SK-N-SH (cell line): ENCODE measurements around the gene SMARCA2. TPM values are rescaled to one million over a fixed set of nuclear protein-coding genes. Genes with fewer than 3 reads are reported as not detected.

Experiments used
- CTCF ChIA-PET: fragments of 300-600, 350-600 bp; formaldehyde crosslinking; extraction: SDS; loops from one replicate; lab custom pipeline; 2021; lab: Yijun Ruan, JAX
- POLR2A ChIA-PET: fragments of 350-600 bp; sonication (Branson Sonifier 250); formaldehyde crosslinking; extraction: SDS; loops from one replicate; lab custom pipeline; 2020; ENCODE audit warnings: antibody characterized with exemption, inconsistent platforms; lab: Yijun Ruan, JAX
- DNase-seq: peaks from one replicate; pipeline ENCODE4 v3.0.0; 2012
- H2AFZ ChIP-seq: fragments of 200-600 bp; sonication (generic); 2 replicates; pipeline ENCODE4 v1.8.1; 2016; ENCODE audit warnings: antibody characterized with exemption, mild to moderate bottlenecking, low read depth
- H3F3A ChIP-seq: fragments of 200-600 bp; sonication (generic); replicated peaks from 2 replicates; pipeline ENCODE3; 2016; ENCODE audit warnings: antibody characterized with exemption, mild to moderate bottlenecking; ENCODE audit not compliant: insufficient read depth
- H3K27ac ChIP-seq, 2 experiments: fragments of 200-500 bp in 1 of 2; fragments of 200-600 bp in 1 of 2; sonication (Bioruptor generic) in 1 of 2; sonication (generic), shearing (Covaris generic) in 1 of 2; 2 replicates each; pipeline versions ENCODE4 v1.5.1 to v1.6.1; 2014 to 2016; ENCODE audit warnings: low read depth in 2 of 2, inconsistent platforms in 1 of 2, low read length in 1 of 2, mild to moderate bottlenecking in 1 of 2, mixed read lengths in 1 of 2
- H3K27me3 ChIP-seq: fragments of 200-600 bp; sonication (generic), shearing (Covaris generic); 2 replicates; pipeline ENCODE4 v1.6.1; 2016; ENCODE audit warnings: mixed run types; ENCODE audit not compliant: insufficient read depth
- H3K36me3 ChIP-seq, 2 experiments: fragments of 200-500 bp in 1 of 2; fragments of 200-600 bp in 1 of 2; sonication (Bioruptor generic) in 1 of 2; sonication (generic) in 1 of 2; replicated peaks in 1 of 2; 2 replicates each; pipeline versions ENCODE3 to v1.5.1; 2014 to 2016; ENCODE audit warnings: low read length in 1 of 2, mild to moderate bottlenecking in 1 of 2; ENCODE audit not compliant: insufficient read depth in 2 of 2, control insufficient read depth in 1 of 2
- H3K4me1 ChIP-seq, 2 experiments: fragments of 200-500 bp in 1 of 2; fragments of 200-600 bp in 1 of 2; sonication (Bioruptor generic) in 1 of 2; sonication (generic), shearing (Covaris generic) in 1 of 2; 2 replicates each; pipeline versions ENCODE4 v1.5.1 to v1.6.1; 2014 to 2016; ENCODE audit warnings: low read depth in 1 of 2, low read length in 1 of 2, mixed run types in 1 of 2; ENCODE audit not compliant: insufficient read depth in 2 of 2, control insufficient read depth in 1 of 2
- H3K4me2 ChIP-seq: fragments of 200-600 bp; sonication (generic), shearing (Covaris generic); 2 replicates; pipeline ENCODE4 v1.6.1; 2017; ENCODE audit warnings: mixed run types
- H3K4me3 ChIP-seq, 2 experiments: fragments of 200-500 bp in 1 of 2; fragments of 200-600 bp in 1 of 2; sonication (Bioruptor generic) in 1 of 2; sonication (generic), shearing (Covaris generic) in 1 of 2; 2 replicates each; pipeline versions ENCODE4 v1.5.1 to v1.8.1; 2014 to 2016; ENCODE audit warnings: low read depth in 2 of 2, inconsistent platforms in 1 of 2, low read length in 1 of 2, mild to moderate bottlenecking in 1 of 2, mixed read lengths in 1 of 2, moderate library complexity in 1 of 2
- H3K79me2 ChIP-seq: fragments of 200-600 bp; sonication (generic); 2 replicates; pipeline ENCODE4 v1.8.1; 2017; ENCODE audit warnings: mild to moderate bottlenecking; ENCODE audit not compliant: insufficient read depth
- H3K9ac ChIP-seq: fragments of 200-600 bp; sonication (generic); 2 replicates; pipeline ENCODE4 v1.6.1; 2017; ENCODE audit warnings: mixed run types
- H3K9me2 ChIP-seq: fragments of 200-600 bp; sonication (generic); 2 replicates; pipeline ENCODE4 v1.6.1; 2017; ENCODE audit warnings: mixed run types
- H3K9me3 ChIP-seq: fragments of 200-600 bp; sonication (generic); 2 replicates; pipeline ENCODE4 v1.6.1; 2017; ENCODE audit warnings: mixed run types, mild to moderate bottlenecking, moderate library complexity
- H4K20me1 ChIP-seq: fragments of 200-600 bp; sonication (generic); 2 replicates; pipeline ENCODE4 v1.6.1; 2017; ENCODE audit warnings: mild to moderate bottlenecking, mixed run types; ENCODE audit not compliant: insufficient read depth
- FOXJ3 ChIP-seq: sonication (generic); formaldehyde crosslinking; IDR thresholded peaks from 2 replicates; pipeline ENCODE4 v1.5.1; 2020; ENCODE audit warnings: mild to moderate bottlenecking, missing genetic modification reagents
- FOXM1 ChIP-seq: IDR thresholded peaks from 2 replicates; pipeline ENCODE4 v1.4.0; 2012; ENCODE audit warnings: low read depth, mild to moderate bottlenecking
- GABPA ChIP-seq: IDR thresholded peaks from 2 replicates; pipeline ENCODE4 v1.4.0; 2012; ENCODE audit warnings: low read depth, mild to moderate bottlenecking
- JUND ChIP-seq: IDR thresholded peaks from 2 replicates; pipeline ENCODE4 v1.4.0; 2012
- NFIC ChIP-seq: IDR thresholded peaks from 2 replicates; pipeline ENCODE4 v1.4.0; 2012; ENCODE audit warnings: borderline replicate concordance
- RXRA ChIP-seq: IDR thresholded peaks from 2 replicates; pipeline ENCODE4 v1.4.0; 2012; ENCODE audit warnings: low read depth, mild to moderate bottlenecking, borderline replicate concordance
- USF2 ChIP-seq: fragments of 150-350 bp; IDR thresholded peaks from 2 replicates; pipeline ENCODE4 v1.6.1; 2017; ENCODE audit warnings: antibody characterized with exemption, low read length, low read depth, borderline replicate concordance
- WGBS: methylation state at CpG from one replicate; pipeline ENCODE4 v1.1.6; 2017; ENCODE audit warnings: low lambda C conversion rate; 5-methylcytosine and 5-hydroxymethylcytosine counted together
- polyA plus RNA-seq, 3 experiments: library from polyadenylated mRNA; depleted of rRNA; stranded (reverse); fragments of >200 nt; gene quantifications; 2 replicates each; pipeline ENCODE4 v1.2.3, GENCODE V29; 2012
- TF ChIP-seq, protein P1 (sequence below): IDR thresholded peaks from 2 replicates; pipeline ENCODE4 v1.6.1; 2012; ENCODE audit warnings: mild to moderate bottlenecking, low read depth, low read length, moderate library complexity
- TF ChIP-seq, protein P2 (sequence below): IDR thresholded peaks from 2 replicates; pipeline ENCODE4; 2012

The SMARCA2 gene
- polyA plus RNA-seq, 1 of the 3 experiments (the other 2 are of a cell fraction), result 17.4 TPM

- TF ChIP-seq, protein P1, sequence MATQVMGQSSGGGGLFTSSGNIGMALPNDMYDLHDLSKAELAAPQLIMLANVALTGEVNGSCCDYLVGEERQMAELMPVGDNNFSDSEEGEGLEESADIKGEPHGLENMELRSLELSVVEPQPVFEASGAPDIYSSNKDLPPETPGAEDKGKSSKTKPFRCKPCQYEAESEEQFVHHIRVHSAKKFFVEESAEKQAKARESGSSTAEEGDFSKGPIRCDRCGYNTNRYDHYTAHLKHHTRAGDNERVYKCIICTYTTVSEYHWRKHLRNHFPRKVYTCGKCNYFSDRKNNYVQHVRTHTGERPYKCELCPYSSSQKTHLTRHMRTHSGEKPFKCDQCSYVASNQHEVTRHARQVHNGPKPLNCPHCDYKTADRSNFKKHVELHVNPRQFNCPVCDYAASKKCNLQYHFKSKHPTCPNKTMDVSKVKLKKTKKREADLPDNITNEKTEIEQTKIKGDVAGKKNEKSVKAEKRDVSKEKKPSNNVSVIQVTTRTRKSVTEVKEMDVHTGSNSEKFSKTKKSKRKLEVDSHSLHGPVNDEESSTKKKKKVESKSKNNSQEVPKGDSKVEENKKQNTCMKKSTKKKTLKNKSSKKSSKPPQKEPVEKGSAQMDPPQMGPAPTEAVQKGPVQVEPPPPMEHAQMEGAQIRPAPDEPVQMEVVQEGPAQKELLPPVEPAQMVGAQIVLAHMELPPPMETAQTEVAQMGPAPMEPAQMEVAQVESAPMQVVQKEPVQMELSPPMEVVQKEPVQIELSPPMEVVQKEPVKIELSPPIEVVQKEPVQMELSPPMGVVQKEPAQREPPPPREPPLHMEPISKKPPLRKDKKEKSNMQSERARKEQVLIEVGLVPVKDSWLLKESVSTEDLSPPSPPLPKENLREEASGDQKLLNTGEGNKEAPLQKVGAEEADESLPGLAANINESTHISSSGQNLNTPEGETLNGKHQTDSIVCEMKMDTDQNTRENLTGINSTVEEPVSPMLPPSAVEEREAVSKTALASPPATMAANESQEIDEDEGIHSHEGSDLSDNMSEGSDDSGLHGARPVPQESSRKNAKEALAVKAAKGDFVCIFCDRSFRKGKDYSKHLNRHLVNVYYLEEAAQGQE, result no peak
- TF ChIP-seq FOXM1, result no peak
These were observed 158.7 kb downstream of the SMARCA2 start (continued) for GRCh38 chr9:2173861-2174260.

- Histone ChIP-seq H3F3A (no peaks in the 10 kb centered on the region), H3K9me2 (no peaks in the 10 kb centered on the region; the same call in 1 of the 2 replicates), H3K79me2 (no peaks in the 10 kb centered on the region), H2AFZ (no peak overlapping the region), H3K4me3 (no peak overlapping the region), H3K4me2 (no peak overlapping the region), H3K36me3 (peaks cover 0 to 6% of the 10 kb centered on the region in 2 experiments), H3K27ac (no peak overlapping the region)
- POLR2A ChIA-PET, result no interaction called here
- CTCF ChIA-PET, result interaction anchor here (0.5 kb wide), 1 partner anchor 664 kb away, joined by 3 read pairs; no protein-coding TSS in a partner anchor
- no peak for DNase-seq
- 91% methylated on average over 7 of the region's 7 CpGs for WGBS
- no peak for TF ChIP-seq FOXJ3 (CRISPR knock-in tag)
- no peak for TF ChIP-seq GABPA
- no peak for TF ChIP-seq RXRA
- TF ChIP-seq USF2, result no peak
- TF ChIP-seq, protein P2, sequence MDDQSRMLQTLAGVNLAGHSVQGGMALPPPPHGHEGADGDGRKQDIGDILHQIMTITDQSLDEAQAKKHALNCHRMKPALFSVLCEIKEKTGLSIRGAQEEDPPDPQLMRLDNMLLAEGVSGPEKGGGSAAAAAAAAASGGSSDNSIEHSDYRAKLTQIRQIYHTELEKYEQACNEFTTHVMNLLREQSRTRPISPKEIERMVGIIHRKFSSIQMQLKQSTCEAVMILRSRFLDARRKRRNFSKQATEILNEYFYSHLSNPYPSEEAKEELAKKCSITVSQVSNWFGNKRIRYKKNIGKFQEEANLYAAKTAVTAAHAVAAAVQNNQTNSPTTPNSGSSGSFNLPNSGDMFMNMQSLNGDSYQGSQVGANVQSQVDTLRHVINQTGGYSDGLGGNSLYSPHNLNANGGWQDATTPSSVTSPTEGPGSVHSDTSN, result no peak
- no peak for TF ChIP-seq JUND
- TF ChIP-seq, all 33 proteins: peak for 0
- H3K4me1 ChIP-seq, result peaks cover 0 to 7% of the 10 kb centered on the region in 2 experiments; a peak in 1 of 4 replicates
- H3K9ac ChIP-seq, result no peak overlapping the region
- H3K9me3 ChIP-seq, result no peaks in the 10 kb centered on the region
- H3K27me3 ChIP-seq, result no peaks in the 10 kb centered on the region
- H4K20me1 ChIP-seq, result no peaks in the 10 kb centered on the region
These were observed 159.2 kb downstream of the SMARCA2 start for GRCh38 chr9:2174306-2174705.

GRCh38 chr9:2174911-2175310, 159.8 kb downstream of the SMARCA2 start:
- no peaks in the 10 kb centered on the region for H3K79me2 ChIP-seq
- H3K27me3 ChIP-seq, result no peaks in the 10 kb centered on the region
- H3F3A ChIP-seq, result no peaks in the 10 kb centered on the region
- peaks cover 0 to 6% of the 10 kb centered on the region in 2 experiments for H3K36me3 ChIP-seq
- no peaks in the 10 kb centered on the region; the same call in 1 of the 2 replicates for H3K9me2 ChIP-seq
- H3K9me3 ChIP-seq, result no peaks in the 10 kb centered on the region
- 87% methylated on average over 11 of the region's 11 CpGs for WGBS
- CTCF ChIA-PET, result no interaction called here
- H3K27ac ChIP-seq, result no peak overlapping the region
- no peak overlapping the region for H2AFZ ChIP-seq
- POLR2A ChIA-PET, result no interaction called here
- H4K20me1 ChIP-seq, result no peaks in the 10 kb centered on the region
- peaks cover 0 to 7% of the 10 kb centered on the region in 2 experiments; a peak in 2 of 4 replicates for H3K4me1 ChIP-seq
- DNase-seq, result no peak
- no peak overlapping the region for H3K4me2 ChIP-seq
- TF ChIP-seq NFIC (no peak), RXRA (no peak), USF2 (no peak)
- H3K9ac ChIP-seq, result no peak overlapping the region
- no peak overlapping the region for H3K4me3 ChIP-seq
